Cardiac fibroblast (primary cell): ENCODE results near the gene FADS2.

Experiments used
- DNase-seq, 2 donors: peaks; one replicate each; pipeline versions ENCODE4 v3.0.0 to v3.0.0-alpha.2; 2010; ENCODE audit warnings: low read depth in 2 of 2
- H3K4me3 ChIP-seq, 2 donors: replicated peaks in 1 of 2; 1 replicate in 1 of 2; 2 replicates in 1 of 2; pipeline ENCODE4 v1.5.1; 2011; ENCODE audit warnings: low read depth in 2 of 2, low read length in 2 of 2, mild to moderate bottlenecking in 2 of 2, moderate library complexity in 1 of 2
- CTCF ChIP-seq: IDR thresholded peaks from one replicate; pipeline ENCODE4 v1.5.1; 2011; ENCODE audit warnings: low read depth, mild to moderate bottlenecking, low read length, inconsistent platforms

The FADS2 gene

GRCh38 chr11:61850687-61851086 is 22.6 kb downstream of the FADS2 start:
- no peak for DNase-seq
- no peak overlapping the region for H3K4me3 ChIP-seq
- TF ChIP-seq CTCF = no peak

- H3K4me3 ChIP-seq = no peak overlapping the region
- DNase-seq = no peak
- TF ChIP-seq CTCF = no peak
These were observed 23.2 kb downstream of the FADS2 start for GRCh38 chr11:61851113-61851899.

GRCh38 chr11:61851900-61852295 is 23.8 kb downstream of the FADS2 start:
- H3K4me3 ChIP-seq = no peak overlapping the region
- TF ChIP-seq CTCF = no peak
- no peak for DNase-seq

GRCh38 chr11:61853698-61854169 is 25.6 kb downstream of the FADS2 start:
- TF ChIP-seq CTCF = no peak
- DNase-seq = no peak
- no peak overlapping the region for H3K4me3 ChIP-seq

GRCh38 chr11:61854206-61854895 is 26.3 kb downstream of the FADS2 start:
- no peak for DNase-seq
- no peak for TF ChIP-seq CTCF
- no peak overlapping the region for H3K4me3 ChIP-seq

GRCh38 chr11:61854966-61855714 is 27.0 kb downstream of the FADS2 start:
- H3K4me3 ChIP-seq = no peak overlapping the region
- no peak for DNase-seq
- no peak for TF ChIP-seq CTCF
